CD4-positive, alpha-beta memory T cell (primary cell): ENCODE measurements around the gene DNASE1L3. TPM values are rescaled to one million over a fixed set of nuclear protein-coding genes. Genes with fewer than 3 reads are reported as not detected.

Source experiments
- CTCF ChIA-PET: fragments of 350-600 bp; sonication (Branson Sonifier 250); formaldehyde crosslinking; loops from one replicate; lab custom pipeline; 2021; ENCODE audit warnings: inconsistent platforms; ENCODE audit not compliant: partially characterized antibody; lab: Charles Lee
- POLR2A ChIA-PET: fragments of 350-600 bp; sonication (Branson Sonifier 250); formaldehyde crosslinking; loops from one replicate; lab custom pipeline; 2021; ENCODE audit not compliant: partially characterized antibody; lab: Charles Lee
- DNase-seq, 5 donors: peaks; one replicate each; pipeline versions ENCODE4 v3.0.0 to v3.0.0-alpha.2; 2020 to 2022; ENCODE audit warnings: mixed read lengths in 1 of 5
- H3K27ac ChIP-seq: one replicate; pipeline ENCODE4 v1.7.0; 2013; ENCODE audit warnings: low read depth, low read length
- H3K27me3 ChIP-seq: 2 replicates; pipeline ENCODE4 v1.7.0; 2013; ENCODE audit warnings: mild to moderate bottlenecking, low read length, moderate library complexity; ENCODE audit not compliant: insufficient read depth
- H3K36me3 ChIP-seq: 2 replicates; pipeline ENCODE4 v1.7.0; 2013; ENCODE audit warnings: mild to moderate bottlenecking, low read length, moderate library complexity; ENCODE audit not compliant: insufficient read depth
- H3K4me1 ChIP-seq: 2 replicates; pipeline ENCODE4 v1.7.0; 2013; ENCODE audit warnings: mild to moderate bottlenecking, low read length, moderate library complexity; ENCODE audit not compliant: insufficient read depth
- H3K4me3 ChIP-seq, 2 donors: one replicate each; pipeline ENCODE4 v1.7.0; 2013; ENCODE audit warnings: low read length in 2 of 2, mild to moderate bottlenecking in 1 of 2
- H3K9me3 ChIP-seq, 2 donors: one replicate each; pipeline ENCODE4 v1.7.0; 2013; ENCODE audit warnings: low read length in 2 of 2, control low read depth in 1 of 2; ENCODE audit not compliant: control insufficient read depth in 1 of 2
- H3K27ac Mint-ChIP-seq, 7 donors: one replicate each; pipeline ENCODE4 v1.8.0; 2020 to 2021; ENCODE audit warnings: mixed read lengths in 7 of 7, mild to moderate bottlenecking in 6 of 7, inconsistent platforms in 3 of 7, moderate library complexity in 3 of 7
- H3K27me3 Mint-ChIP-seq, 2 donors: one replicate each; pipeline ENCODE4 v1.8.0; 2020 to 2021; ENCODE audit warnings: mixed read lengths in 2 of 2
- H3K36me3 Mint-ChIP-seq, 2 donors: one replicate each; pipeline ENCODE4 v1.8.0; 2020 to 2021; ENCODE audit warnings: mixed read lengths in 2 of 2, inconsistent platforms in 1 of 2, mild to moderate bottlenecking in 1 of 2
- H3K4me1 Mint-ChIP-seq, 4 donors: one replicate each; pipeline ENCODE4 v1.8.0; 2020 to 2021; ENCODE audit warnings: mixed read lengths in 4 of 4, mild to moderate bottlenecking in 1 of 4
- H3K4me3 Mint-ChIP-seq, 8 donors: one replicate each; pipeline ENCODE4 v1.8.0; 2020 to 2021; ENCODE audit warnings: mixed read lengths in 8 of 8, mild to moderate bottlenecking in 7 of 8, moderate library complexity in 6 of 8, inconsistent platforms in 3 of 8
- H3K9me3 Mint-ChIP-seq, 8 donors: one replicate each; pipeline ENCODE4 v1.8.0; 2020 to 2021; ENCODE audit warnings: mixed read lengths in 8 of 8, mild to moderate bottlenecking in 5 of 8, inconsistent platforms in 3 of 8, moderate library complexity in 1 of 8
- intact Hi-C: fragments of 100-400 bp; cut with micrococcal nuclease; formaldehyde crosslinking; loops from one replicate; pipeline ENCODE4 v1.15.1; 2023
- polyA plus RNA-seq, 2 donors: library from polyadenylated mRNA; unstranded; fragments of 300-500 nt; fragmentation: Illumina TruSeq; gene quantifications; one replicate each; pipeline ENCODE4 v1.2.3, GENCODE V29; 2021
- total RNA-seq, 2 experiments: library from RNA; stranded (reverse); gene quantifications; one replicate each; pipeline ENCODE4 v1.2.3, GENCODE V29; 2021

DNASE1L3 gene
- total and polyA plus RNA-seq, 4 experiments from 2014 or later, result not detected

DNA sequence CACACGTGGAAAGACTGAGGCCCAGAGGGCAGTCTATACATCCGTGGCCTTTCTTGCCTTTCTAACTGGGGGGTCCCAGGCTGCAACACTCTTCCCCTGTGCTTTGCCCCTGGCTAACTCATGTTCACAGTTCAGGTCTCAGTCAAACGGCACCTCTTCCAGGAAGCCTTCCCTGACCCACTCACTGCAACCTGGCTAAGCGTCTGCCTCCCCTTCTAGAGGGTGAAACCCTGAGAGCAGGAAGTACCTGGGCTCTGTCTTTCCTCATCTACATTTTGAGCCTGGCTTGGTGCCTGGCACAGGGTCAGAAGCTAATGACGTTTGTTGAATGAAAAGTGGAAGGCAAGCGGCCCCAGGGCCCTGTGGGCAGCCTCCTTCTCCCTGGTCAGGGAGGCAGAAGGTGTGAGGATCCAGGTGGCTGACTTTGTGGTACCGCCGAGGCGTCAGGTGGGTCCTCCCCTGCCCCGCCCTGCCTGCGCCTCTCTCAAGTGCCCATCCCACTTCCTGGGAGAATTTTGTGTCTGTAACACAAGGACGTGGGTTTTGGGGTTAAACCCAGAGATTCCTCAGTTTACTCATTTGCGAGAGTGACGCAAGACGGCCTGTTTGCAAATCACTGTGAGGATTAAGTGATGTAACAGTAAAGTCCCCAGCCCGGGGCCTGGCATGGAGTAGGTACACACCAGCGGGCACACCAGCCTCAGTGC lies 32.1 kb downstream of the DNASE1L3 start:
- H3K9me3 ChIP-seq, result no peaks in the 10 kb centered on the region
- intact Hi-C loops, result loop anchor here (5.0 kb wide), 1 partner anchor 129 kb away; the partner anchor contains the start of genes HTD2 and RPP14
- Mint-ChIP-seq H3K4me1 (peaks cover 3 to 17% (median 11%) of the 10 kb centered on the region in 4 donors), H3K9me3 (no peaks in the 10 kb centered on the region), H3K4me3 (peak overlapping the region in 7 of 8 donors; percentile 66 to 81 (median 79)), H3K27me3 (no peaks in the 10 kb centered on the region), H3K27ac (peak overlapping the region in 2 of 7 donors; percentile 3 to 72), H3K36me3 (peaks cover 0 to 2% of the 10 kb centered on the region in 2 donors)
- ChIA-PET CTCF (interaction anchor here (0.9 to 5.9 kb wide), 16 partner anchors 10 to 236 kb away, joined by 3 to 59 read pairs (median 4); partner anchors contain the start of genes FLNB, HTD2 and RPP14), POLR2A (interaction anchor here (0.6 to 2.0 kb wide), 2 partner anchors 59 to 127 kb away, joined by 3 to 5 read pairs; partner anchors contain the start of genes ABHD6, HTD2 and RPP14)
- H3K27ac ChIP-seq, result no peak overlapping the region
- H3K4me3 ChIP-seq, result peak overlapping the region in 1 of 2 donors; percentile 14
- no peaks in the 10 kb centered on the region for H3K36me3 ChIP-seq
- H3K4me1 ChIP-seq, result peaks cover 17% of the 10 kb centered on the region
- H3K27me3 ChIP-seq, result no peaks in the 10 kb centered on the region
- DNase-seq, result no peak

DNA sequence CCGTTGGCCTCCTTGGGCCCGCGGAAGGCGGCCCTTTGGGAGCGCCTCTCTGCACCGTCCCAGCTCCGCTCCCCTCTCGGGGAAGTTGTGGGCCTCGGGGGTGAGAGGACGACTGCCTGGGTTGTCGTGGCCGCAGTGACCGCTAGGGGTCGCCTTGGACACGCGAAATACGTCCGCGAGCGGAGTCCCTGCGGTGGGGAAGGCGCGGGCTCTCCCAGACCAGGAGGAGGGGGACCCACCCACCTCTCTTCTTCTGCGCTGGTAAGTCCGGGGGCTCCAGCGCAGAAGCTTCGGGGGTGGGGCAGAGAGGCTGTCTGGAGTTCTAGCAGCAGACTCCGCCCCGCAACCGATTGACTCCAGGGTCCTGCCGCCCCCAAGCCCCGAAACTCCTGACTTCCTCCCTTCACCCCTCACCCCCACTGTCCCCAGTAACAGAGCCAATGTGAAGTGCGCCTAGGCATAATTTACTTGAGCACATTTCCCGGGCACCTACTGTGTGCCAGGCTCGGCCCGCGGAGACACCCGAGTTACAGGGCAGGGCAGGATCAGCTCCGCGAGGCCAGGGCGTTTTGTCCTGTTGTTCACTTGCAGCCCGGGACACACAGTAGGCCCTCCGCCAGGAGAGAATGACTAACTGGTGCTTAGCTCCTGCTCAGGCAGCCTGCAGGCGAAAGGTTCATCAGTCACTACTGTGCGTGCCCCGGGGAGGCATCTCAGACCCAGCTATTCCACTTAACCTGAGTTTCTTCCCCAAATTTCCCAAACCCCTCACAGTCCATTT lies 32.8 kb downstream of the DNASE1L3 start:
- Mint-ChIP-seq H3K27ac (peak overlapping the region in 1 of 7 donors; percentile 25), H3K4me1 (peaks cover 3 to 17% (median 11%) of the 10 kb centered on the region in 4 donors), H3K27me3 (no peaks in the 10 kb centered on the region), H3K4me3 (peak overlapping the region; percentile 42 to 81 (median 74)), H3K9me3 (no peaks in the 10 kb centered on the region), H3K36me3 (peaks cover 0 to 2% of the 10 kb centered on the region in 2 donors)
- intact Hi-C loops, result loop anchor here (1.0 to 5.0 kb wide), 3 partner anchors 39 to 170 kb away; partner anchors contain the start of genes FLNB, HTD2 and RPP14
- peaks cover 17% of the 10 kb centered on the region for H3K4me1 ChIP-seq
- no peak overlapping the region for H3K27ac ChIP-seq
- peak; percentile 78 to 81 (median 79) for DNase-seq
- ChIA-PET CTCF (interaction anchor here (0.7 to 5.9 kb wide), 21 partner anchors 11 to 237 kb away, joined by 3 to 59 read pairs (median 3); partner anchors contain the start of genes FLNB, HTD2 and RPP14), POLR2A (interaction anchor here (0.6 to 2.0 kb wide), 3 partner anchors 60 to 128 kb away, joined by 3 to 5 read pairs (median 3); partner anchors contain the start of genes ABHD6, HTD2 and RPP14)
- no peaks in the 10 kb centered on the region for H3K36me3 ChIP-seq
- H3K9me3 ChIP-seq, result no peaks in the 10 kb centered on the region
- no peaks in the 10 kb centered on the region for H3K27me3 ChIP-seq
- H3K4me3 ChIP-seq, result peak overlapping the region in 1 of 2 donors; percentile 38

DNA sequence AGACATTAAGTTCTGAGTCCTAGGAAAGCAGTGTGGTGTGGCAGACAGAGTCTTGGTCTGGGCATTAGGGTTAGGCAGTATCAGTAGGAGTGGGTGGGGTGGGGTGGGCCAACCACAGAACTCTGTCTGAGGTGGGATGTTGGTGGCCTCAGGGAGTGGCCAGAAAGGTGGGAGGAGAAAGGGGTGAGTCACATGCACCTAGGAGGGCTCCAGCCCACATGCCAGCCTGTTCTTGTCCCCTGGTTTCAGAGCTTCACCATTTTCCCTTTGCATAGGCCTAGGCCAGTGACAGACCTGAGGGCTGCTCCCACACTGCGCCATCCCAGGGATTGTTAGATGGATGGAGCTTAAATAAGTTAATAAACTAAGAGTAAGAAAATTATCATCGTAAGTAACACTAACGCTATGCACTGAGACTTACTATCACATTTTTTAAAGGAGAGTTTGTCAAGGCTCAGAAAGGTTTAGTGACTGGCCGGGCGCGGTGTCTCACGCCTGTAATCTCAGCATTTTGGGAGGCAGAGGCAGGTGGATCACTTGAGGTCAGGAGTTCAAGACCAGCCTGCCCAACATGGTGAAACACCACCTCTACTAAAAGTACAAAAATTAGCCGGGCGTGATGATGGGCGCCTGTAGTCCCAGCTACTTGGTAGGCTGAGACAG lies 33.8 kb downstream of the DNASE1L3 start:
- H3K4me1 ChIP-seq, result peaks cover 17% of the 10 kb centered on the region
- intact Hi-C loops, result loop anchor here (1.0 to 5.0 kb wide), 3 partner anchors 40 to 169 kb away; partner anchors contain the start of genes FLNB, HTD2 and RPP14
- Mint-ChIP-seq H3K27me3 (no peaks in the 10 kb centered on the region), H3K9me3 (no peaks in the 10 kb centered on the region), H3K36me3 (peaks cover 0 to 2% of the 10 kb centered on the region in 2 donors), H3K27ac (peak overlapping the region in 2 of 7 donors; percentile 41 to 52), H3K4me1 (peaks cover 3 to 17% (median 11%) of the 10 kb centered on the region in 4 donors), H3K4me3 (peak overlapping the region in 6 of 8 donors; percentile 30 to 80 (median 44))
- no peak overlapping the region for H3K4me3 ChIP-seq
- no peak for DNase-seq
- ChIA-PET CTCF (interaction anchor here (0.7 to 5.9 kb wide), 18 partner anchors 11 to 993 kb away, joined by 3 to 59 read pairs (median 3); partner anchors contain the start of genes FLNB, HTD2 and RPP14), POLR2A (interaction anchor here (0.6 to 2.0 kb wide), 2 partner anchors 61 to 129 kb away, joined by 3 to 5 read pairs; partner anchors contain the start of genes ABHD6, HTD2 and RPP14)
- no peaks in the 10 kb centered on the region for H3K9me3 ChIP-seq
- H3K36me3 ChIP-seq, result no peaks in the 10 kb centered on the region
- H3K27ac ChIP-seq, result no peak overlapping the region
- H3K27me3 ChIP-seq, result no peaks in the 10 kb centered on the region

DNA sequence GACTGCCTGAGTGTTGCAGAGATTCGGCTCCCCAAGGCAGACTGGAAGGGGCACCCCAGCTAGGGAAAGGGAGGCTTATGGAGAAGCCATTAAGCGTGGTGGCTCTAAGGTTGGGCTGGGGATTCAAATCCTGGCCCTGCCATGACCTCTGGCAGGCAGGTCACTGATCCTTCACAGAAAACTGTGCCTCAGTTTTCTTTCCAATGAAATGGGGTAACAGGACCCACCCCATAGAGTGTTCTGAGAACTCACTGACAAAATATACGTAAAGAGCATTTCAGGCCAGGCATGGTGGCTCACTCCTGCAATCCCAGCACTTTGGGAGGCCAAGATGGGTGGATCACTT lies 34.6 kb downstream of the DNASE1L3 start:
- H3K9me3 Mint-ChIP-seq, result no peaks in the 10 kb centered on the region
- no peaks in the 10 kb centered on the region for H3K36me3 ChIP-seq

DNA sequence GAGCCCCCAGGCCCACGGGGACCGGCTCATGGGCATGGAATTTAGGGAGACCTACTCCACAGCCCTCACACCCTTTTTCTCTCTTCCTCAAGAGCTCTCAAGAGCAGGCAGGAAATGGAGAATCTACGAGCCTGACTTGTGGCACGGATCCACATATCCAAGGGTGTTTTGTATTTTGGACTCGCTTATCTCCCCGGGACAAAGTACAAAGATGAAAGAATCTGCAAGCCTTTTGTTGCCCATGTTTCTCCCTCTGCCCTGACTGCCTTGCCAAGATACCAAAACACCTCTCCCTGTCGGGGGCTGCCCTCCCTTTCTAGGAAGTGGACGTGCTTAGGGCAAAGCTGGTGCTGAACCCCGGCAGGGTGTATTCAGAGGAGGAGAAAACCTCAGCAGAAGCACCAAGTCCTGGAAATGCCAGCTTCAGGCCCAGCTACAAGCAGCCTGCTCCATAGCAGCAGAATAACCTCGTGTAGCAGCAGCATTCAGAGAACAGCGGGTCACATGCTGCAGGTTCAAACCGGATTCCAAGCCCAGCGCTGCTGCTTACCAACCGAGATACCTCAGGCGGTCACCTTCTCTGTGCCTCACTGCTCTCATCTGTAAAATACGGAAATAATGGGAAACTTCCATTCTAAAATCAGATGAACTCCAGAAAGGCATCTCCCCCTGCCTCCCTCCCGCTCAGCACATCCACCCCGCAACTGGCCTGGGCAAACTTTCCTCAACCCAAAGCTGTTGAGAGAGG lies 35.2 kb downstream of the DNASE1L3 start:
- Histone ChIP-seq H3K4me3 (no peak overlapping the region), H3K27me3 (no peaks in the 10 kb centered on the region), H3K27ac (no peak overlapping the region), H3K4me1 (peaks cover 17% of the 10 kb centered on the region), H3K36me3 (no peaks in the 10 kb centered on the region), H3K9me3 (no peaks in the 10 kb centered on the region)
- intact Hi-C loops, result loop anchor here (5.0 kb wide), 1 partner anchor 132 kb away; the partner anchor contains the start of genes HTD2 and RPP14
- Mint-ChIP-seq H3K4me1 (peaks cover 3 to 17% (median 11%) of the 10 kb centered on the region in 4 donors), H3K27me3 (no peaks in the 10 kb centered on the region), H3K27ac (no peak overlapping the region), H3K36me3 (peaks cover 2 to 12% of the 10 kb centered on the region in 2 donors), H3K4me3 (no peak overlapping the region), H3K9me3 (no peaks in the 10 kb centered on the region)
- ChIA-PET POLR2A (no interaction called here), CTCF (interaction anchor here (0.6 to 3.7 kb wide), 3 partner anchors 12 to 167 kb away, joined by 3 to 20 read pairs (median 3); partner anchors contain the start of gene FLNB)
- DNase-seq, result no peak

More for the DNA sequence above, 34.6 kb downstream of the DNASE1L3 start:
- intact Hi-C loops, result loop anchor here (5.0 kb wide), 1 partner anchor 131 kb away; the partner anchor contains the start of genes HTD2 and RPP14
- Histone ChIP-seq H3K4me1 (peaks cover 17% of the 10 kb centered on the region), H3K4me3 (no peak overlapping the region), H3K27me3 (no peaks in the 10 kb centered on the region), H3K27ac (no peak overlapping the region), H3K9me3 (no peaks in the 10 kb centered on the region)
- no peak for DNase-seq
- no peak overlapping the region for H3K27ac Mint-ChIP-seq
- ChIA-PET CTCF (interaction anchor here (0.6 to 3.7 kb wide), 3 partner anchors 12 to 168 kb away, joined by 3 to 20 read pairs (median 3); partner anchors contain the start of gene FLNB), POLR2A (no interaction called here)
- H3K4me1 Mint-ChIP-seq, result peaks cover 3 to 17% (median 11%) of the 10 kb centered on the region in 4 donors
- H3K4me3 Mint-ChIP-seq, result peak overlapping the region in 1 of 8 donors; percentile 25
- H3K27me3 Mint-ChIP-seq, result no peaks in the 10 kb centered on the region
- H3K36me3 Mint-ChIP-seq, result peaks cover 2 to 7% of the 10 kb centered on the region in 2 donors

DNA sequence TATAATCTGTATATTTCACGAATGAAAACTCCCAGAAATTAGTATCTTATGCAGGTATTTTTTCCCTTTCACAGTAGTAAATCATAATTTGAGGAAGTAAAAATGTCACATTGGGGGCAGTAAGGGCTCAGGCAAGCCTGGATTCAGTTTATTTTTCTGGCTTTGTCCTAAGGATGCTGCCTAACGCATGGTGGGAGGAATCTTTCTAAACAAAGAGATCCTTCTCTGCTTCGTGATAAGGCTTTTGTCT lies 35.7 kb downstream of the DNASE1L3 start:
- CTCF ChIA-PET, result no interaction called here
- DNase-seq, result no peak
- Histone ChIP-seq H3K4me3 (no peak overlapping the region), H3K36me3 (no peaks in the 10 kb centered on the region), H3K27me3 (no peaks in the 10 kb centered on the region), H3K9me3 (no peaks in the 10 kb centered on the region), H3K4me1 (peaks cover 17% of the 10 kb centered on the region), H3K27ac (no peak overlapping the region)
- intact Hi-C loops, result loop anchor here (5.0 kb wide), 1 partner anchor 132 kb away; the partner anchor contains the start of genes HTD2 and RPP14
- H3K27me3 Mint-ChIP-seq, result no peaks in the 10 kb centered on the region
- peaks cover 3 to 17% (median 11%) of the 10 kb centered on the region in 4 donors for H3K4me1 Mint-ChIP-seq
- H3K27ac Mint-ChIP-seq, result no peak overlapping the region
- peaks cover 2 to 17% of the 10 kb centered on the region in 2 donors for H3K36me3 Mint-ChIP-seq
- H3K9me3 Mint-ChIP-seq, result no peaks in the 10 kb centered on the region
- POLR2A ChIA-PET, result no interaction called here
- H3K4me3 Mint-ChIP-seq, result no peak overlapping the region
